Measurements from ENCODE around the gene TAB2.

TAB2 gene

GRCh38 chr6:149317644-149318571 is at the start of gene TAB2:
TSS of gene TAB2 (plus strand) at chr6:149317712. CDS start at chr6:149369998, 52,286 bp downstream.
- H3K4me3 ChIP-seq (ENCODE audit: low read depth, low read length), result peak within 1 kb of the TSS; percentile 76
- peaks cover 9% of the 10 kb centered on the region for H3K4me1 ChIP-seq (ENCODE audit: control insufficient read depth, insufficient read depth, low read length)
- H3K36me3 ChIP-seq (ENCODE audit: control insufficient read depth in 2 of 2, insufficient read depth in 1 of 2, low read length in 2 of 2), result no peaks in the 10 kb centered on the region
- ChIA-PET POLR2A (interaction anchor here (0.6 to 2.1 kb wide), 8 partner anchors 14 to 155 kb away, joined by 3 to 8 read pairs (median 4); no protein-coding TSS in a partner anchor), CTCF (no interaction called here)
- H3K9me3 ChIP-seq (ENCODE audit: control insufficient read depth, insufficient read depth, low read depth, low read length), result no peaks in the 10 kb centered on the region
- H3K27ac ChIP-seq (ENCODE audit: extremely low read depth, low read depth, low read length), result peak within 1 kb of the TSS; percentile 98
- TF ChIP-seq SALL2 (tag by site-specific recombination; IDR thresholded peaks at IDR 0.05; ENCODE audit: borderline replicate concordance) (no peak), GLIS1 (tag by site-specific recombination; IDR thresholded peaks at IDR 0.05) (peak; percentile 18; the same call in 1 of the 2 replicates), ZNF341 (tag by site-specific recombination; IDR thresholded peaks at IDR 0.05; ENCODE audit: low read depth) (peak; percentile 95), ZSCAN23 (tag by site-specific recombination; IDR thresholded peaks at IDR 0.05) (no peak), ZNF658 (tag by site-specific recombination; IDR thresholded peaks at IDR 0.05) (no peak), ZFHX2 (tag by site-specific recombination; conservative IDR thresholded peaks at IDR 0.05) (peak; percentile 4; the same call in 1 of the 2 replicates), KLF16 (tag by site-specific recombination; IDR thresholded peaks at IDR 0.05) (peak; percentile 72), BCL11B (tag by site-specific recombination; IDR thresholded peaks at IDR 0.05; ENCODE audit: low read depth) (no peak), ZNF398 (tag by site-specific recombination; IDR thresholded peaks at IDR 0.05) (peak; percentile 97), ZNF404 (tag by site-specific recombination; IDR thresholded peaks at IDR 0.05) (no peak), ZNF211 (tag by site-specific recombination; IDR thresholded peaks at IDR 0.05; ENCODE audit: low read depth) (no peak), ZNF302 (tag by site-specific recombination; IDR thresholded peaks at IDR 0.05; ENCODE audit: low read depth) (no peak), KLF9 (tag by site-specific recombination; IDR thresholded peaks at IDR 0.05; ENCODE audit: low read depth) (0 out of 2 replicates have a peak, but pooled peaks have one; percentile 21), ZIC2 (tag by site-specific recombination; IDR thresholded peaks at IDR 0.05) (peak; percentile 12; the same call in 1 of the 2 replicates), SP7 (tag by site-specific recombination; IDR thresholded peaks at IDR 0.05) (peak; percentile 20; the same call in 1 of the 2 replicates), HOXD13 (CRISPR knock-in tag; IDR thresholded peaks at IDR 0.05; ENCODE audit: borderline replicate concordance) (no peak), FEZF1 (tag by site-specific recombination; IDR thresholded peaks at IDR 0.05) (no peak), ZNF311 (tag by site-specific recombination; IDR thresholded peaks at IDR 0.05; ENCODE audit: borderline replicate concordance) (no peak), OSR2 (tag by site-specific recombination; IDR thresholded peaks at IDR 0.05) (no peak), ZNF350 (tag by site-specific recombination; IDR thresholded peaks at IDR 0.05) (no peak), ZBTB48 (tag by site-specific recombination; IDR thresholded peaks at IDR 0.05) (peak; percentile 26; the same call in 1 of the 2 replicates), ZNF654 (tag by site-specific recombination; IDR thresholded peaks at IDR 0.05; ENCODE audit: low read depth) (no peak), ZXDB (tag by site-specific recombination; IDR thresholded peaks at IDR 0.05) (peak; percentile 45), EGR2 (tag by site-specific recombination; IDR thresholded peaks at IDR 0.05; ENCODE audit: low read depth) (peak; percentile 33; the same call in 1 of the 2 replicates), ZBTB8A (tag by site-specific recombination; IDR thresholded peaks at IDR 0.05) (peak; percentile 35), MZF1 (tag by site-specific recombination; IDR thresholded peaks at IDR 0.05; ENCODE audit: borderline replicate concordance) (0 out of 2 replicates have a peak, but pooled peaks have one; percentile 22), ZNF580 (tag by site-specific recombination; IDR thresholded peaks at IDR 0.05) (no peak), PRDM4 (tag by site-specific recombination; IDR thresholded peaks at IDR 0.05) (peak; percentile 20; the same call in 1 of the 2 replicates), ZNF48 (tag by site-specific recombination; IDR thresholded peaks at IDR 0.05) (no peak)
- TF ChIP-seq, protein P1, sequence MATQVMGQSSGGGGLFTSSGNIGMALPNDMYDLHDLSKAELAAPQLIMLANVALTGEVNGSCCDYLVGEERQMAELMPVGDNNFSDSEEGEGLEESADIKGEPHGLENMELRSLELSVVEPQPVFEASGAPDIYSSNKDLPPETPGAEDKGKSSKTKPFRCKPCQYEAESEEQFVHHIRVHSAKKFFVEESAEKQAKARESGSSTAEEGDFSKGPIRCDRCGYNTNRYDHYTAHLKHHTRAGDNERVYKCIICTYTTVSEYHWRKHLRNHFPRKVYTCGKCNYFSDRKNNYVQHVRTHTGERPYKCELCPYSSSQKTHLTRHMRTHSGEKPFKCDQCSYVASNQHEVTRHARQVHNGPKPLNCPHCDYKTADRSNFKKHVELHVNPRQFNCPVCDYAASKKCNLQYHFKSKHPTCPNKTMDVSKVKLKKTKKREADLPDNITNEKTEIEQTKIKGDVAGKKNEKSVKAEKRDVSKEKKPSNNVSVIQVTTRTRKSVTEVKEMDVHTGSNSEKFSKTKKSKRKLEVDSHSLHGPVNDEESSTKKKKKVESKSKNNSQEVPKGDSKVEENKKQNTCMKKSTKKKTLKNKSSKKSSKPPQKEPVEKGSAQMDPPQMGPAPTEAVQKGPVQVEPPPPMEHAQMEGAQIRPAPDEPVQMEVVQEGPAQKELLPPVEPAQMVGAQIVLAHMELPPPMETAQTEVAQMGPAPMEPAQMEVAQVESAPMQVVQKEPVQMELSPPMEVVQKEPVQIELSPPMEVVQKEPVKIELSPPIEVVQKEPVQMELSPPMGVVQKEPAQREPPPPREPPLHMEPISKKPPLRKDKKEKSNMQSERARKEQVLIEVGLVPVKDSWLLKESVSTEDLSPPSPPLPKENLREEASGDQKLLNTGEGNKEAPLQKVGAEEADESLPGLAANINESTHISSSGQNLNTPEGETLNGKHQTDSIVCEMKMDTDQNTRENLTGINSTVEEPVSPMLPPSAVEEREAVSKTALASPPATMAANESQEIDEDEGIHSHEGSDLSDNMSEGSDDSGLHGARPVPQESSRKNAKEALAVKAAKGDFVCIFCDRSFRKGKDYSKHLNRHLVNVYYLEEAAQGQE (tag by site-specific recombination; IDR thresholded peaks at IDR 0.05), result peak; percentile 55
